Cardiac fibroblast (primary cell): Measurements from ENCODE around the gene NCCRP1.
A peak's percentile ranks its signal among the peaks of the same experiment; 100 is the strongest.

Experiments
- DNase-seq, 2 donors: peaks; one replicate each; pipeline versions ENCODE4 v3.0.0 to v3.0.0-alpha.2; 2010; ENCODE audit warnings: low read depth in 2 of 2
- H3K4me3 ChIP-seq, 2 donors: replicated peaks in 1 of 2; 1 replicate in 1 of 2; 2 replicates in 1 of 2; pipeline ENCODE4 v1.5.1; 2011; ENCODE audit warnings: low read depth in 2 of 2, low read length in 2 of 2, mild to moderate bottlenecking in 2 of 2, moderate library complexity in 1 of 2
- TF ChIP-seq, protein P1 (sequence below): IDR thresholded peaks from one replicate; pipeline ENCODE4 v1.5.1; 2011; ENCODE audit warnings: low read depth, mild to moderate bottlenecking, low read length, inconsistent platforms

NCCRP1 gene

DNA sequence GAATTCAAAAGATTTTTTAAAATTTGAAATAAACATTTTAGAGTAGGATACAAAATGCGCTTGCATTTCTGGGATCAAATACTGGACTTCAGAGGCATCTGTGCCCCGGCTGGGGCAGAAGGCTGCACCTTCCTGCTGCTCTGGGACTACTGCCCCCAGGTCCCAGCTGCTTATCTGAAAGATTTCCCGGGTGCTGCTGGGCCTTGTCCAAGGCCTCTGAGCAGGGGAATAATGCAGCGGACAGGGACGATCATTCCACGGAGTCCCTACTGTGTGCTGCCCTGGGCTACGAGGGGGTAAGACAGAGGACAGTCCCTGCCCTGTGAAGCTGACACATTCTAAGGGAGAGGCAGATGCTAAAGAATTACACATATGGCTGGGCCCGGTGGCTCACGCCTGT lies 33.1 kb upstream of the NCCRP1 start:
- H3K4me3 ChIP-seq, result no peak overlapping the region
- DNase-seq, result no peak
- TF ChIP-seq, protein P1, sequence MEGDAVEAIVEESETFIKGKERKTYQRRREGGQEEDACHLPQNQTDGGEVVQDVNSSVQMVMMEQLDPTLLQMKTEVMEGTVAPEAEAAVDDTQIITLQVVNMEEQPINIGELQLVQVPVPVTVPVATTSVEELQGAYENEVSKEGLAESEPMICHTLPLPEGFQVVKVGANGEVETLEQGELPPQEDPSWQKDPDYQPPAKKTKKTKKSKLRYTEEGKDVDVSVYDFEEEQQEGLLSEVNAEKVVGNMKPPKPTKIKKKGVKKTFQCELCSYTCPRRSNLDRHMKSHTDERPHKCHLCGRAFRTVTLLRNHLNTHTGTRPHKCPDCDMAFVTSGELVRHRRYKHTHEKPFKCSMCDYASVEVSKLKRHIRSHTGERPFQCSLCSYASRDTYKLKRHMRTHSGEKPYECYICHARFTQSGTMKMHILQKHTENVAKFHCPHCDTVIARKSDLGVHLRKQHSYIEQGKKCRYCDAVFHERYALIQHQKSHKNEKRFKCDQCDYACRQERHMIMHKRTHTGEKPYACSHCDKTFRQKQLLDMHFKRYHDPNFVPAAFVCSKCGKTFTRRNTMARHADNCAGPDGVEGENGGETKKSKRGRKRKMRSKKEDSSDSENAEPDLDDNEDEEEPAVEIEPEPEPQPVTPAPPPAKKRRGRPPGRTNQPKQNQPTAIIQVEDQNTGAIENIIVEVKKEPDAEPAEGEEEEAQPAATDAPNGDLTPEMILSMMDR, result no peak

GRCh38 chr19:39164289-39164688 lies 32.5 kb upstream of the NCCRP1 start:
- H3K4me3 ChIP-seq, result no peak overlapping the region
- TF ChIP-seq, protein P1, result no peak
- no peak for DNase-seq

- no peak for DNase-seq
- TF ChIP-seq, protein P1, result no peak
- no peak overlapping the region for H3K4me3 ChIP-seq
Measured at GRCh38 chr19:39165857-39166256, 30.9 kb upstream of the NCCRP1 start.

DNA sequence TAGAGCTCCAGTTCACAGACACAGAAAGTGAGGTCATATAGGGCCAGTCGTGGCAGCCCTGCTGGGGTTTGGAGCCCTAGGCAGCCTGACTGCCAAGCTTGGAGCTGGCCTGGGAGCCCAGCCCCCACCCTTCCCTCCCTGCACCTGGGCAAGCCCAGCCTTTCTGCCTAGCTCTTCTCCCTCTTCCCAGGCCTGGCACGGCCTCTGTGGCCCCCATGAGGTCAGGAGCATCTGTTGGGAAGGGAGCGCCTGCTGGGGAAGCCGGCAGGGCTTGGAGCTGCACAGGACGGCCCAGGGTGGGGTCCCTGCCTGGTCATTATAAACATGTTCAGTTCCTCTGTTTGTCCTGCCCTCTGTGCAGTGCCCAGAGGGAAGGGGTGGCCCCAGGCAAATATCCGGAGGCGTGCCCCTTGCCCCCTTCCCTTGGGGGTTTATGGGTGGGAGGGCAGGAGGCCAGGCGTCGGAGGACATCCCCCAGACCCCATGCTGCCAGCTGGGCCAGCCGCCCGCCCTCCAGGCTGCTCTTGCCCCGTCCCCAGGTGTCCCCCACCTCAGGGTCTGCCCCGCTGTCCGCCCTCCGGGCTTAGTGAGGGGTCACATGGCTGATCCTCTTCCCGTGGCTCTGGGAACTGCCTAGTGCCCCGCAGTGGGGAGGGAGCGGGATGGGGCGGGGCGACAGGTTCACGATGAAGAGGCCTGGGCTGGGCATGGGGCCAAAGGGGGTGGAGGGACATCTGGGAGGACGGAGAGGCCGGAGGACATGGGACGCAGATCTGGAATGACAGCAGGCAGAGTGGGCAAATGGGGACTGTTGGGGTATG lies 30.0 kb upstream of the NCCRP1 start:
- DNase-seq, result peak in 1 of 2 donors; percentile 13
- TF ChIP-seq, protein P1, result no peak
- no peak overlapping the region for H3K4me3 ChIP-seq

GRCh38 chr19:39167461-39168257 lies 29.1 kb upstream of the NCCRP1 start:
- no peak for DNase-seq
- H3K4me3 ChIP-seq, result no peak overlapping the region
- TF ChIP-seq, protein P1, result no peak

GRCh38 chr19:39168258-39169142 lies 28.3 kb upstream of the NCCRP1 start:
- no peak for DNase-seq
- H3K4me3 ChIP-seq, result no peak overlapping the region
- TF ChIP-seq, protein P1, result no peak
